GM19099 (cell line): ENCODE measurements around the gene FEM1B.

ENCODE experiments used
- POLR2A ChIP-seq: IDR thresholded peaks from 3 replicates; pipeline ENCODE4 v1.6.1; 2011; ENCODE audit warnings: low read depth; ENCODE audit not compliant: insufficient read length; ENCODE audit errors: extremely low read depth

The FEM1B gene

DNA sequence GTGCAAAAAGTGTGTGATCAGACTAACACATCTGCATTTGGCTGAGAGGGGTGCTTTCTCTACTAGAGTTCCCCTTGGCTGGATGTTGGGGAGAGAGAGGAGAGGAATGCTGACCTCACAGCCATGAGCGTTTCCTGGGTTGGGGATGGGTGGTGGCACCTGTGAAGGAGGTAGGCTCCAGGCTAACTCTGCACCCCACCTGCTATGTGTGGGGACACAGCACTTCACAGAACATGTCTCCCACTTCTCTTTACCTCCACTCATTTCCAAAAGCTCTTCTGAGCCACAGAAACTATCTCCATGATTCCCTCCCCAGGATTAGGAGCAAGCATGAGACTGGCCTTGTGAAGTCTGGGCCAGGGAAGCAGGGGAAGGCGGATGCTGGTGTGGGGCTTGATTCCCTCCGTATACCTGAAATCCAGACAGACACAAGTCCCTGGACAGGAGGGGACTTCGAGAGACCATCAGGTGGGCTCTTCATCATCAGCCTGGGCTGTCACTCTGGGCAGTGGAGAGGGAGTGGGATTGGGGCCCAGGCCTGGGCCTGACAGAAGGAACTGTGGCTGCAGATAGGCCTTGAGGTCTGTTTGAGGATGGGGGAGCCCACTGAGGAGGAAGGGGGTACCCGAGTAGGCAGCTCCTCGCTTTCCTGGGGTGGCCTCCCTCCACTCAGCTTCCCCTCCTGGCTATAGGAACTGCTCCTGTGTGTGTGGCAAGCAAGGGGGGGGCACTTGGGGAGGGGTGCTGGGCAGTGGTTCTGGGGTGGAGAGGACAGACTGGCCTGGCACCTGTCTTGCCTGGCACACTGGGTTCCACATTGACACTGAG is 40.7 kb downstream of the FEM1B start:
- no peak for TF ChIP-seq POLR2A

DNA sequence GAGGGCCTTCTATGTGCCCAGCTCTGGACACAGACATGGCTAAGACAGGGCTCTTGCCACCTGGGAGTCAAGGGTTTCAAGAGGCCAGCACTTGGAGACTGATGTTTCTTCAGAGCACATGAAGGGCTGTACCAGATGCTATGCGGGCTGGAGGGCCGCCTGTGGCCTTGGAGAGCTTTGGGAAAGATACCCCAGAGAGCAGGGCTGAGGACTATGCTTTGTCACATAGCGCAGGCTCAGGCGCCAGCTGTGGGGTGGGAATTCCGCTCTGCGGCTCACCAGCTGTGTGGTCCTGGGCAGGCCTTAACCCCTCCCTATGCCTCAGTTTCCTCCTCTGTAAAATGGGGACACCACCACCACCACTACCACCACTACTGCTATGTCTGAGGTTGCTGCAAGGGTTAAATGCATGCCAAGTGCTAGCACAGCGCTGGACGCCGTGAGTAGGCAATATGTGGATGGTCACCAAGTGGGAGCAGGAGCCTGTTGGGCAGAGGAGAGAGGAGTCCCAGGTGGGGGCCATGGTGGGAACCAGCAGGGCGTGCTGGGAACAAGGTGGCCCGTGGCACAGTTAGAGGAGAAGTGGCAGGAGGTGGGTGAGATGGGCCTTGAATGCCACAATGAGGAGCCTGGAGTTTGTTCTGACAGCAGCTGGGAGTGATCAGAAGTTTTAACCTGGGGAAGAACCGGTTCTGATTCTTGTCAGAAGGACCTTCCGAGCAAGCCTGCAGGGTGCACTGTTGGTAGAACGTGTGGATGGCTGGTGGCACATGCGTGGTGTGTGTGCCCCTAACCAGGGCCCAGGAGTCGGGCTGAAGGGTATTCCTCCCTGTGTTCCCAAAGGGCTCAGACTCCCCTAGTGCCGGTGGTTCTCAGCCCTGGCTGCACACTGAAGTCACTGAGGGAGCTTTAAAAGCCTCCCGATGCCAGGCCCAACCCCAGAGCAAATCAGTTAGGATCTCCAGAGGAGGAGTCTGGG is 41.7 kb downstream of the FEM1B start:
- TF ChIP-seq POLR2A, result no peak

DNA sequence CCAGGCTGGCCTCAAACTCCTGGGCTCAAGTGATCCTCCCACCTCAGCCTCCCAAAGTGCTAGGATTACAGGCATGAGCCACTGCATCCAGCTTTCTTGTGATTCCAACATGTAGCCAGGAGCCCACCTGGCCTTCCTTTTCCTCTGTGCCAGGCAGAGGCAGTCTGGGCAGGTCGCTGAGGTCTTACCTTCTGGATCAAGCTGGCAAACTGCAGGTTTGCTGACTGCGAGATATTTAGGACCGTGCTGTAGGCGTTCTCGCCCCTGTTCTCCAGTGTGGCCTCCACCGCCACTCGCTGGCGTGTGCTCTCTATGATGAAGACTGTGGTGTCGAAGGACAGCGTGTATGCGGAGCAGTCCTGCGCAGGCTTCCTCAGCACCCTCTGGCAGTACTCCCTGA is 42.5 kb downstream of the FEM1B start:
- TF ChIP-seq POLR2A, result no peak

DNA sequence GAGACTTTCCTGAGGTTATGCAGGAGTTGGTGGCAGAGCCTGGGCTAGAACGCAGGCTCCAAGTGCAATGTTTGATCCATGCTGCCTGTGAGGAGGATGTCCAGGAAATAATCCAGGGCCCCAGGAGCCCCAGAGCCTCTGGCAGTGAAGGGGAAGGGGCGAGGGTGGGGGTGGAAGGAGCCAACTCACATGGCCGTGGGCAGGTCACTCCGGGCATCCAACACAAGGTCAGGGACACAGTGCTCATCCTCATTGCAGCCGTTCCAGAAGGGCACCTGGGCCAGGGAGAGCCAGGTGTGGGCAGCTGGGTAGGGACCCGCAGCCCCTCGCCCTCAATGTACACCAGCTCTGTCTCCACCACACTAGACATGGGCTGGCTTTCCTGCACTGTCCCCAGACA is 43.7 kb downstream of the FEM1B start:
- TF ChIP-seq POLR2A, result no peak

DNA sequence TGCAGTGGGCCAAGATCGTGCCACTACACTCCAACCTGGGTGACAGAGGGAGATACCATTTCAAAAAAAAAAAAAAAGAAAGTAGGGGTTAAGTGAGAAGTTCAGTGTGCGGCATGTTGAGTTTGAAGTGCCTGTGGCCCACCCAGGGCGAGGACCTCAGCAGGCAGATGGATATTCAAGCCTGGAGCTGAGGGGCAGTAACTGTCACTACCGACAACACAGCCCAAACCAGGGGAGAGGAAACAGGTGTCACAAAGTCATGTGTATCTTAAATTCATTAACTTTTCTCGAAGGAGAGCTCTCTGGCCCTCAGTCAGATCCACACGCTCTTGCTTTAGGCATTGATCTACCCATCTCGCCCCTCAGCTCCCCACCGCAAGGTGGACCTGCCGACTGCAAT is 45.3 kb downstream of the FEM1B start:
- TF ChIP-seq POLR2A, result no peak

DNA sequence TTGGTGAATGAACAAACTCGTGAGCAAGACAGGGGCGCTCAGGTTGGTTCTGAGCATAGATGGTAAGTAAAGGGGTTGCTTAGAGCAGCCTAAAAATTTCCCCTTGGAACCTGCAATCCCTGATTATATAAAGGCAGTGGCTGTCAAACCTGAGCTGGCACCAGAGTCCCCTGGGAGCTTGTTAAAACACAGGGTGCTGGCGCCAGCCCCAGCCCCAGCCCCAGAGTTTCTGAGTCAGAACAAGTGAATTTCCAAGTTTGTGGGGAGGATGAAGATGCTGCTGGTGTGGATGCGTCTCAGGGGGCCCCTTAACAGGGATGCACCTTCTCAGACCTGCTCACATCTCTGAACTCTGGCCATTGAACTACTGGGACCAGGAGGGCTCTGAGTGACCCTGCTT is 48.2 kb downstream of the FEM1B start:
- no peak for TF ChIP-seq POLR2A

DNA sequence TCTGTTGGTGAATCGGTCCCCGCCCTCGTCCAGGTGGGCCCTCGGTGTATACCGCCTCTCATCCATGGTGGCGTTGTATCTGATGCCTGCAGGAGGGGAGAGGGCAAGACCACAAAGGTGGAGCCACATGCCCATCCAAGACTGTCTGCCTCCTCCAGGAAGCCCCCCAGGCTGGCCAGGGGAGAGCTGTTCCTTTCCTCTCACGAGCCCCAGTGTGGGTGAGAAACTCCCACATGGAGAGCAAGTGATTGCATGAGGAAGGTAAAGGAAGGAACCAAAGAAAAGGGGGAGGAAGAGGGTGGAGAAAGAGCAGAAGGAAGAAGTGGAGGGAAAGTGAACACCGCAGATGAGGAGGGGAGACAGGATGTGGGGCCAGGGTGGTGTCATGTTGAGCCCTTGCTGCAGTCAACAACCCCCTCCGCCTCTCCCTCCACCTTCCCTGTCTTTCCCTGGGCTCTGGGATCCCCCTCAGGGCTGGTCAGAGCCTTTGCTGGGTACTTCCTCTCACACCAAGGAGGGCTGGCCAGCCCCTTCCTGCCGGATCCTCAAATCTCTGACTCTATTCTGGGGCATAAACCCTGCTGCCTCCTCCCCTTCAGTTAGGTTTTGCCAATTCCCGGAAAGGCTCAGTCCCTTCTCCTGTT is 49.3 kb downstream of the FEM1B start:
- TF ChIP-seq POLR2A, result no peak

DNA sequence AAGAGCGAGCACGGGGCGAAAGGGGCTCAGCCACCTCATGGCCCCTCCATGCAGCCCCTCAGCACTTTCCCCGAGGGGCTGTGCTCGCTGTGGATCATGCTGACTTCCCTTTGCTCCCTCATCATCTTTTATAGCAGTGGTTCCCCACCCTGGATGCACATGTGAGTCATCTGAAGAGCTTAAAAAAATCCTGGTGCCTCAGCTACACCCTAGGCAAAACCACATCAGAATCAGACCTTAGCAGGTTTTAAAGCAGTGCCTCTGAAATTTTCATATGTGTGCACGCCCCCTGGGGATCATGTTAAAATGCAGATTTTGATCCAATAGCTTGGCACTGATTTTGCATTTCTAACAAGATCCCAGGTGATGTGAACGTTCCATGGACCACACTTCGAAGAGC is 50.9 kb downstream of the FEM1B start:
- no peak for TF ChIP-seq POLR2A

DNA sequence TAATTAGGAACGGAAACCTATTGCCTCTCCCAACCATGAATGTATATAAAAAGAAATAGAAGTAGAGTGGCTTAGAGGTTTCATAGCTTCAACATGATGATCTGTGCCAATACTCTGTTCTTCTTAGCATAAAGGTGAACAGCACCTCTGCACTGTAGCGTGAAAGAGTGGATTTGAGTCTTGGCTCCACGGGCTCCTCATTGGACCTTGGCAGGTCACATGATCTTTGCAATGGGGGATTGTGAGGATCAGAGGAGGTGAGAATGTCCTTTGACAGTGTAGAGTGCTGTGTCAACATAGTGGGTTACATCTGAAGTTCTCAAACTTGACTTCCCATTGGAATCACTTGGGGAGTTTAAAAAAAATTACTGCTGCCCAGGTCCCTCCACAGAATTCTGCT is 51.4 kb downstream of the FEM1B start:
- no peak for TF ChIP-seq POLR2A

DNA sequence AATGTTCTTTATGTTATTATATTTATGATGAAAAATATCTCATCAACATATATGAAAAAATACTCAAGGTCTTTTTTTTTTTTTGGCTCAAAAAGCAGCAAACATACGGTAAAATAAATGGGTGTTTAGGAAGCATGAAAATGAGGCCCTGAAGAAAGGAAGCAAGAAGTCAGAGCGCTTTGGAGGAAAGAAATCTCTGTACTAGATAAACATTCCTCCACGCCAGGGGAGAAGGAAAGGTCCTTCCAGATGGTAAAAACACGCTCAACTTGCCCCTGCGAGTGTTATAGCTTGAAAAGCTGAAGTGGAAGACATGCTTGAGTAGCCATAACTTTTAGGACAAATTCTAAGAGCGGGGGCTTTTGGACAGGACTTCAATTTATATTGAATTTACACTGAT is 52.9 kb downstream of the FEM1B start:
- TF ChIP-seq POLR2A, result no peak

DNA sequence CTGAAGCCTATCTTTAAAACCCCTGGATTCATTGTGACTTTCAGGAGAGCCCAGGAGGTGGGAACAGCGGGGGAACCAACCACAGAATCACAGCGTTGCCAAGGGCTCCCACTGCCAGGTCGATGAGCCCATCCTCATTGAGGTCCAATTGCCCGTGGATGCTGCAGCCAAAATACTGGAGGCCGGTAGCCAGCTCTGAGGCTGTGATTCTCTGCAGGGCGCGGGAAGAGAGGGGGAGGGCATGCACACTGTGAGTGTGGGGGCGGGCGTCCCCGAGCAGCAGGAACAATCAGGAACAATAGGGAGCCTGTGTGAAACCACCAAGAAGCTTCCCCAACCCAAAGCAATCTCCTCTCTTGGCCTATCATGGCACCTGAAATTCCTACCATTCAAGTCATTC is 53.4 kb downstream of the FEM1B start:
- no peak for TF ChIP-seq POLR2A

DNA sequence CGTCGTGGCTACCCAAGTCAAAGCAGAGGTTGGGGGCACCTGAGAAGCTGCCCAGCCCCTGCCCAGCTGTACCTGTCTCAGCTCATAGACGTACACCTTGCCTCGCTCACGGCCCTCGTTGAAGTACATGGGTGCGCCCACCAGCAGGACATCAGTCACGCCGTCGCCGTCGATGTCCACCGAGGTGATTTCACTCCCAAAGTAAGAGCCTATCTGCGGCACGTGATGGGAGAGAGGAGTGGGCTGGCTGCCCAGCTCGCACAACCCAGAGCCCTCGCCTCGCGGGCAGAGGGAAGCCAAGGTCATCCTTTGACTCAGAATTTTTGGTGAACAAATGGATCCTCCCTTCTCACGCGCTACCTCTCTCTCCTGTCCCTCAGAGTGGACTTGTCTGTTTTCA is 54.7 kb downstream of the FEM1B start:
- TF ChIP-seq POLR2A, result no peak

DNA sequence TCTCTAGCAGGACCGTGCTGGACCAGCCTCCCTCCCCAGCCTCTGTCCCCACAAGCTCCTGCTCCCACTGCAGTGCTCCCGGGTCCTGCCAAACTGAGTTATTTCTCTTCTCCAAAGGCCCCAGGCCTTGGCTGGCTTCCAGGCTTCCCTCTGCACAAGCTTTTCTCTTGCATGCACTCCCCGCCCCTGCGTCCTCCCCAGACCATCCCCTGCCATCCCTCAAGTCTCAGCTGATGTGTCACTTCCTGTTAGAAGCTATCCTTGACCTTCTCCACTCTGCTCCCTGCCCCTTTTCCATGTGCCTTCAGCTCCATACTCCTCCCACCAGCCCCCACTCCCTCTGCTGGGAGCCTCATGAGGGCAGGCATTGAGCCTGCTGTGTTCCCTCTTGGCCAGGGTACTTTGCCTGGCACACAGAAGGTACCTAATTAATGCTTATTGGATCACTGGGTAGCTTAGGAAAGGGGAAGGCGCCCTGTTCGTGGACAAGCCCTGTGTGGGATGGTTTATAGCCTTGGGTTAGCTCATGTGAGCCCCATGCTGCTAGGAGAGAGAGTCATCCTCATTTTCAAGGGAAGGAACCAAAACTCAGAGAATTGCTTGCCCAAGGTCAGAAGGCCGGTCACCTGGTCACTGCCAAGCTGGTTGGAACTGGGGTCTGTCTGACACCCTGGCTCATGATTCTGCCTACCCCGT is 56.4 kb downstream of the FEM1B start:
- TF ChIP-seq POLR2A, result no peak

DNA sequence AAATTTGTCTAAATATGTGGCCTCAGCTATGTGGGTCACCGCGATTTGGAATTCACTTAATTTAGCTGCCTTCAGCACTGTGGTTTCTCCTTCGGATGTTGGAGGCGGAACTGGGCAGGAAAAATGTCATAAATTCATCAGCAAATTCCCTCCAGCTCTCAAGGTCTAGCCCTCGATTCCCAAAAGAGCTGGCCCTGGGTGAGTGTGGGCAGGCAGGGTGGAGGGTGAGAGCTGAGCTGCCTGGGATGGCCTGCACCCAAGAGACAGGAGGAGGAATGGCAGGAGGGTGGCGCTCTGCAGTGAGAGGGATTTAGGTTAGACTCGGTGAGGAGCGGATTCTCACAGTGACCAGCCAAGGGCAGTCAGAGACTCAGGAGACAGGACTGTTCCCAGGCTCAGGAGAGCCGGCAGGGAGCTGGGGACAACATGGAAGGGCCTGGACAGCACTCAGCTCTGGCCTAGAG is 57.1 kb downstream of the FEM1B start:
- TF ChIP-seq POLR2A, result no peak

DNA sequence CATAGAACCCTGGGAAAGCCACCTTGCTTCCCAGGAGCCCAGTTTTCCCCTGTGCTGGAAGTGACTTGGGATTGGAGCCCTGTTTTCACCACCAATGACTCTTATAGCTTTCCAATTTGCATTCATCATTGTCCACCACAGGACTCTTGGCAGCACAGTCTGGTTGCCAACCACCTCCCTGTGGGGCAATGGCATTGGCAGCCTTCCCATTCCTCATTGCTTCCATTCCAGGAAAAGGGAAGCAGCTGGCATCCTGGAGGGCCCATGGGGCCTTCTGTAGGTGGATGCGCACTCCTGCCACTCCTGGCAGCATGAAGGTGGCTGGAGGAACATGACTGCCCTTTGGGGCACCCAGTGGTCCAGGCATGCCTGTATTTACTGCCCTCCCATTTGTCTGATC is 57.7 kb downstream of the FEM1B start:
- TF ChIP-seq POLR2A, result no peak
